ENCODE measurements around the gene COX6B1.

- no peak for TF ChIP-seq CTCF (IDR thresholded peaks at IDR 0.05; ENCODE audit: low read length)
- TF ChIP-seq EZH2phosphoT487 (IDR thresholded peaks at IDR 0.05; ENCODE audit: low read length) = no peak
These were observed 5.3 kb upstream of the COX6B1 start for GRCh38 chr19:35642798-35643254.
